ENCODE measurements around the gene ZIM2. TPM values are rescaled to one million over a fixed set of nuclear protein-coding genes. Genes with fewer than 3 reads are reported as not detected.

ZIM2 gene
- total RNA-seq, 1 donor from 2014 or later = not detected

- Mint-ChIP-seq H3K27me3 (ENCODE audit: low read depth) (no peaks in the 10 kb centered on the region), H3K4me1 (no peaks in the 10 kb centered on the region), H3K9me3 (peaks cover 10% of the 10 kb centered on the region), H3K27ac (ENCODE audit: unreplicated experiment) (no peak overlapping the region), H3K36me3 (ENCODE audit: low read depth) (peaks cover 15% of the 10 kb centered on the region), H3K4me3 (no peak overlapping the region)
- TF ChIP-seq CTCF (conservative IDR thresholded peaks at IDR 0.05) = no peak
- no peak for DNase-seq (ENCODE audit: low read depth, low spot score)
Observed at GRCh38 chr19:56736571-56736970, 104.0 kb downstream of the ZIM2 start.

- DNase-seq (ENCODE audit: low read depth, low spot score) = no peak
- no peak for TF ChIP-seq CTCF (conservative IDR thresholded peaks at IDR 0.05)
- Mint-ChIP-seq H3K27ac (ENCODE audit: unreplicated experiment) (no peak overlapping the region), H3K9me3 (peaks cover 17% of the 10 kb centered on the region), H3K4me3 (no peak overlapping the region), H3K36me3 (ENCODE audit: low read depth) (peaks cover 7% of the 10 kb centered on the region), H3K4me1 (no peaks in the 10 kb centered on the region), H3K27me3 (ENCODE audit: low read depth) (no peaks in the 10 kb centered on the region)
Observed at GRCh38 chr19:56732976-56733375, 107.5 kb downstream of the ZIM2 start.

- H3K27me3 Mint-ChIP-seq (ENCODE audit: low read depth) = no peaks in the 10 kb centered on the region
- no peaks in the 10 kb centered on the region for H3K4me1 Mint-ChIP-seq
- peaks cover 23% of the 10 kb centered on the region for H3K9me3 Mint-ChIP-seq
- H3K27ac Mint-ChIP-seq (ENCODE audit: unreplicated experiment) = no peak overlapping the region
- H3K4me3 Mint-ChIP-seq = no peak overlapping the region
- no peak for TF ChIP-seq CTCF (conservative IDR thresholded peaks at IDR 0.05)
- peaks cover 11% of the 10 kb centered on the region for H3K36me3 Mint-ChIP-seq (ENCODE audit: low read depth)
- no peak for DNase-seq (ENCODE audit: low read depth, low spot score)
Observed at GRCh38 chr19:56727677-56728076, 112.8 kb downstream of the ZIM2 start.

- no peak for DNase-seq (ENCODE audit: low read depth, low spot score)
- Mint-ChIP-seq H3K4me3 (no peak overlapping the region), H3K27ac (ENCODE audit: unreplicated experiment) (no peak overlapping the region), H3K4me1 (no peaks in the 10 kb centered on the region), H3K9me3 (peaks cover 26% of the 10 kb centered on the region), H3K36me3 (ENCODE audit: low read depth) (peaks cover 11% of the 10 kb centered on the region), H3K27me3 (ENCODE audit: low read depth) (no peaks in the 10 kb centered on the region)
- no peak for TF ChIP-seq CTCF (conservative IDR thresholded peaks at IDR 0.05)
Observed at GRCh38 chr19:56725829-56726424, 114.6 kb downstream of the ZIM2 start.

Other genes with a start within 250 kb of the ZIM2 start
- gene ZNF71, start 245.4 kb downstream of the ZIM2 start, total RNA-seq = 21.7 TPM in 2 replicates
- 0.89 and 1.3 TPM in 2 replicates for gene SMIM17, start 197.6 kb downstream of the ZIM2 start, total RNA-seq
- gene ZNF835, start 169.0 kb downstream of the ZIM2 start, total RNA-seq = 0.11 TPM in 1 of 2 replicates, not detected in the other
- gene PEG3, start within 50 bp of the ZIM2 start, total RNA-seq = not detected in 2 replicates